Fibroblast of pulmonary artery (primary cell): ENCODE measurements around the gene ZC2HC1B.
A peak's percentile ranks its signal among the peaks of the same experiment; 100 is the strongest.

ENCODE experiments used
- DNase-seq: peaks from one replicate; pipeline ENCODE4 v3.0.0-alpha.2; 2010; ENCODE audit warnings: low read depth
- H3K4me3 ChIP-seq: replicated peaks from 2 replicates; pipeline ENCODE4 v1.5.1; 2011; ENCODE audit warnings: low read depth, mild to moderate bottlenecking, control low read depth, low read length, moderate library complexity
- CTCF ChIP-seq: IDR thresholded peaks from 2 replicates; pipeline ENCODE4 v1.5.1; 2011; ENCODE audit warnings: mild to moderate bottlenecking, control low read depth, low read length, inconsistent platforms; ENCODE audit errors: missing control alignments

The ZC2HC1B gene

GRCh38 chr6:143885116-143885515 is 20.8 kb downstream of the ZC2HC1B start:
- no peak for TF ChIP-seq CTCF
- H3K4me3 ChIP-seq = no peak overlapping the region

GRCh38 chr6:143894655-143895054 is 30.4 kb downstream of the ZC2HC1B start:
- H3K4me3 ChIP-seq = no peak overlapping the region
- DNase-seq = no peak
- no peak for TF ChIP-seq CTCF

More at GRCh38 chr6:143885116-143885515, 20.8 kb downstream of the ZC2HC1B start:
- no peak for DNase-seq

DNA sequence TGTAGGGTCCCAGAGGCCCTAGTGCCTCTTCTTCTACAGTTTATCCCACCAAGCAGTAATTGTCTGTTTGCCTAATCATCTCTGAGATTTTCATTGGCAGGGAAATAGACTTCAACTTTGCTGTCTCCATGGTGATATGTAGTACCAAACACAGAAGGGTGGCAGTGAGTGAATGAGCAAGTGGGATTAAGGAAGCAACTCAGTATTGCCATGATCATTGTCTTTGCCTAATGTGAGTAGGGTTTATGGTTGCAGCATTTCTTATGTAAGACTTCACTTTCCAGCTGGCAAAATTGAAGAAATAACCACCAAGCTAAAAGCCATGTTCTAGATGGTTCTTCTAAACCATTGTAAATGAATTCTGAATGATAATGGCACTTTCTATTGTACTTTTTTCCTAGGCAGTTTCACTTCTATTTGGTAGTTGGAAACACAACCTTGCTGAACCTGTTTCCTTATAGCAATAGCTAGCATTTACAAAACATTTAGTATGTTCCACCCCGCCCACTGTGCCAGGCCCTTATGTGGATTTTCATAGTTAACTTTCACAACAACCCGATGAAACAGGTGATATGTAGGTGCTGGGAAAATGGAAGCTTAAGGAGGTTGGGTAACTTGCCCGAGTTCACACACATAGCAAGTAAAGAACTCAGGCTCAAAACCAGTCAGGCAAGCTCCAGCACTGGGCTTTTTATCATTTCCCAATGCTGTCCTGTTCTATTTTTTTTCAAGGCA is 32.0 kb downstream of the ZC2HC1B start:
- peak; percentile 3 for DNase-seq

GRCh38 chr6:143900358-143900757 is 36.1 kb downstream of the ZC2HC1B start:
- no peak for DNase-seq
- H3K4me3 ChIP-seq = no peak overlapping the region
- TF ChIP-seq CTCF = no peak

More for the DNA sequence above, 32.0 kb downstream of the ZC2HC1B start:
- H3K4me3 ChIP-seq = no peak overlapping the region
- TF ChIP-seq CTCF = no peak

DNA sequence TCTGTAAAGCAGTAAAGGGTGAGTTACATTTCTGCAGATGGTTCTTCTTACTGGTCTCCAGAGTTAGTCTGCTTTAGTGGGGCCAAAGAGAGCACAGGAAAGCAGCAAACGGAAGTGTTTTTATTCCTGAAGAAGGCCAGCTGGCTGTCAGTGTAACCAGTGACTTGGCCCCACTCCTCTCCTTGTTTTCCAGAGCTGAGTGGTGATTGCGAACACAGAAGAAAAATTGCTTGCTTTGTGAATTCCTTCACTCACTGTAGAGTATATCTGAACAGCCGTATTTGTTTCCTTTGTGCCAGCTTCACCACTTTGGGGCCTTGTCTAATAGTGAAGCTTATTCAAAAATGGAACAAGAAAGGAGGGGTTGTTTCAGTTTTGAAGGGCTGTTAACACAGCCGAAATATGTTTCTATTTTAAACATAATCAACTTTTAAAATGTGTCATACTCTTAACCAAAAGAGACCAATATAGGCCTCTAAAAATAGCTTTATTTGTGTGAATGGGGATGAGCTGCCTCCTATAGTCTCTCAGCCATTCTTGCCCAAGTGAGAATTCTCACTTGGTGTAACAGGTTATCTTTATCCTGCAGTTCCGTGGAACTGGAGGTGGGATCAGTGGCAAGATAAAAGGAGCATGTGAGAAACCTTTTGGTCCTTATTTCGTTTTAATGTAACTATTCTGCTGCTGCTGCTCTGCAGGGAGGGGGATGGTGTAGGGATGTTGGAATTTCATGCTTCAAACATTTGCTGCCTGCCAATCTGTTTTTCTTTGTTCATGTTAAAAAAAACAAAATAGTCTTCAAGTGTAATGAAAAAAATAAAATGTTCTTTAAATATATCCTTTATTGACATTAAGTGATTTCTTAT is 37.8 kb downstream of the ZC2HC1B start:
- DNase-seq = peak; percentile 90
- TF ChIP-seq CTCF = no peak
- H3K4me3 ChIP-seq = no peak overlapping the region

- no peak for TF ChIP-seq CTCF
- no peak for DNase-seq
- no peak overlapping the region for H3K4me3 ChIP-seq
These were observed 38.6 kb downstream of the ZC2HC1B start for GRCh38 chr6:143902827-143903226.
